Activated effector memory CD4-positive, alpha-beta T cell treated with anti-CD3 and anti-CD28 coated beads, Interleukin-2, amount 50 U/mL, for 16 hours (primary cell): Measurements from ENCODE around the gene OR2B2.

Experiments
- DNase-seq: peaks from one replicate; pipeline ENCODE4 v3.0.0-alpha.2; 2020

OR2B2 gene

GRCh38 chr6:27893059-27893835 is 18.9 kb downstream of the OR2B2 start:
- DNase-seq: peak; percentile 93

- no peak for DNase-seq
Measured at GRCh38 chr6:27892649-27893058, 19.5 kb downstream of the OR2B2 start.

- DNase-seq: no peak
Measured at GRCh38 chr6:27891320-27891875, 20.8 kb downstream of the OR2B2 start.

- DNase-seq: peak; percentile 90
Measured at GRCh38 chr6:27890445-27891319, 21.5 kb downstream of the OR2B2 start.

- no peak for DNase-seq
Measured at GRCh38 chr6:27889628-27890444, 22.4 kb downstream of the OR2B2 start.

GRCh38 chr6:27889275-27889627 is 22.9 kb downstream of the OR2B2 start:
- DNase-seq: no peak

- DNase-seq: no peak
Measured at GRCh38 chr6:27888566-27888965, 23.6 kb downstream of the OR2B2 start.

GRCh38 chr6:27886073-27886472 is 26.1 kb downstream of the OR2B2 start:
- no peak for DNase-seq

GRCh38 chr6:27883136-27883535 is 29.1 kb downstream of the OR2B2 start:
- DNase-seq: no peak

- no peak for DNase-seq
Measured at GRCh38 chr6:27882624-27883023, 29.6 kb downstream of the OR2B2 start.

GRCh38 chr6:27879837-27880236 is 32.4 kb downstream of the OR2B2 start:
- no peak for DNase-seq

GRCh38 chr6:27874016-27874415 is 38.2 kb downstream of the OR2B2 start:
- DNase-seq: no peak

- DNase-seq: peak; percentile 86
Measured at GRCh38 chr6:27873021-27873940, 38.9 kb downstream of the OR2B2 start.

- DNase-seq: no peak
Measured at GRCh38 chr6:27872642-27873020, 39.6 kb downstream of the OR2B2 start.

- peak; percentile 89 for DNase-seq
Measured at GRCh38 chr6:27871924-27872638, 40.1 kb downstream of the OR2B2 start.

GRCh38 chr6:27870291-27870870 is 41.8 kb downstream of the OR2B2 start:
- no peak for DNase-seq

GRCh38 chr6:27868311-27868710 is 43.9 kb downstream of the OR2B2 start:
- DNase-seq: no peak

GRCh38 chr6:27867945-27868300 is 44.3 kb downstream of the OR2B2 start:
- DNase-seq: no peak

- DNase-seq: peak; percentile 86
Measured at GRCh38 chr6:27867051-27867944, 44.9 kb downstream of the OR2B2 start.
